Smooth muscle cell of the brain vasculature (primary cell): ENCODE measurements around the gene RBAK.
"Not testable (repeated sequence)": the region's sequence is repeated elsewhere in the genome, so short reads cannot be mapped to it uniquely, and the experiment has no call there.

Source experiments
- DNase-seq: peaks from one replicate; pipeline ENCODE4 v3.0.0-alpha.2; 2012; ENCODE audit warnings: low read depth, low spot score

RBAK gene

GRCh38 chr7:5050676-5051075 lies 5.0 kb downstream of the RBAK start:
- DNase-seq = no peak

DNA sequence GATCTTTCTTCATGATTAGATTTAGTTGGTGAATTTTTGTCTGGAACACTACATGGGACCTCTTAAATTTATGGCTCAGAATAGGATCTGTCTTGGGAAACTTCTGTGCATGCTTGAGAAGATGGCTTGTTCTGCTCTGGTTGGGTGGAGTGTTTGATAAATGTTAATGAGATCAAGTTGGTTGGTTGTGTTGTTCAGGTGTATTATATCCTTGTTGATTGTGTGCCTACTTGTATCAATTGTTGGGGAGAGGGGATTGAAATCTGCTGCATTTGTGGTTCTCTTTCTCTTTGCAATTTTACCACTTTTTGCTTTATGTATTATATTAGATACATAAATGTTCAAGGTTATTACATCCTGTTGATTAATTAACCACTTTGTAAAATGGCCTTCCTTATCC lies 6.1 kb downstream of the RBAK start:
- not testable (repeated sequence) for DNase-seq

DNA sequence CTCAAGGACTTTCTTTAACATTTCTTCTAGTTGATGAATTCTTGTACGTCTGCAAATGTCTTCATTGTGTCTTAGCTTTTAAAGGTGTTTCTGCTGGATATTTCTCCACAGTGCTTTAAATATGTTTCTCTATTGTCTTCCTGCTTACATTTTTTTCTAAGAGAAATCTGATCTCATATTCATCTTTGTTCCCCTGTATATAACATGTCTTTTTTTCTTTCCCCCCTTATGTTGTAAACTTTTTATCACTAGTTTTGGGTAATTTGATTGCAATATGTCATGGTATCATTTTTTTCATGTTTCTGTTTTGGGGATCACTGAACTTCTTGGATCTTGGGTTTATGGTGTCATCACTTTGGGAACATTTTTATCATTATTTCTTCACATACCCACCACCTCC lies 7.5 kb downstream of the RBAK start:
- no peak for DNase-seq

DNA sequence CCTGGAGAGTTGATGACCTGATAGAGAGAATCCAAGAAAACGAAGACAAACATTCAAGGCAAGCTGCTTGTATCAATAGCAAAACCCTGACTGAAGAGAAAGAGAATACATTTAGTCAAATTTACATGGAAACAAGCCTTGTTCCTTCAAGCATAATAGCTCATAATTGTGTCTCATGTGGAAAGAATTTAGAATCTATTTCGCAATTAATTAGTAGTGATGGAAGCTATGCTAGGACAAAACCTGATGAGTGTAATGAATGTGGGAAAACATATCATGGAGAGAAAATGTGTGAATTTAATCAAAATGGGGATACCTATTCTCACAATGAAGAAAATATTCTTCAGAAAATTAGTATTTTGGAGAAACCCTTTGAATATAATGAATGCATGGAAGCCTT lies 18.0 kb downstream of the RBAK start:
- DNase-seq = no peak

DNA sequence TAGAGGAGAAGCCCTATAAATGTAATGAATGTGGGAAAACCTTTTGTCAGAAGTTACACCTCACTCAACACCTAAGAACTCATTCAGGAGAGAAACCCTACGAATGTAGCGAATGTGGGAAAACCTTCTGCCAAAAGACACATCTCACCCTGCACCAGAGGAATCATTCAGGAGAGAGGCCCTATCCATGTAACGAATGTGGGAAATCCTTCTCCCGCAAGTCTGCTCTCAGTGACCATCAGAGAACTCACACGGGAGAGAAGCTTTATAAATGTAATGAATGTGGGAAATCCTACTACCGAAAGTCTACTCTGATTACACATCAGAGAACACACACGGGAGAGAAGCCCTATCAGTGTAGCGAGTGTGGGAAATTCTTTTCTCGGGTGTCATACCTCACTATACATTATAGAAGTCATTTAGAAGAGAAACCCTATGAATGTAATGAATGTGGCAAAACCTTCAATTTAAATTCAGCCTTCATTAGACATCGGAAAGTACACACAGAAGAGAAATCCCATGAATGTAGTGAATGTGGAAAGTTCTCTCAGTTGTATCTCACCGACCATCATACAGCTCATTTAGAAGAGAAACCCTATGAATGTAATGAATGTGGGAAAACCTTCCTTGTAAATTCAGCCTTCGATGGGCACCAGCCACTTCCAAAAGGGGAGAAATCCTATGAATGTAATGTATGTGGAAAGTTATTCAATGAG lies 18.9 kb downstream of the RBAK start:
- no peak for DNase-seq

- DNase-seq = no peak
These were observed 19.4 kb downstream of the RBAK start for GRCh38 chr7:5065107-5065407.

DNA sequence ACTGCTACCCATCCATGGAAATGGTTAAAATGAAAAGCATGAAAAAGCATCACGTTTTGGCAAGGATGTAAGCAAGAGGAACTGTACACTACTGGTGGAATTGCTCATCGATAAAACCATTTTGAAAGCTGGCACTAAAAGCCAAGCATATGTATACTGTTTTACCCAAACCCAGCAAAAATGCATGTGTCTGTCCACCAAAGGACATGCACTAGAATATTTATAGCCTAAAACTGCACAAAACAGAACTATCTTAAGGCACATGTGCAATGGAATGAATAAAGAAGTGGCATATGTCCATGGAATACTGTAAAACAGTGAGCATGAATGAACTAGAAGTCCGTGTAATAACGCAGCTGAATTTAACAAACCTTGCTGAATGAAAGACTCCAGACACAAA lies 22.9 kb downstream of the RBAK start:
- DNase-seq = no peak

- DNase-seq = no peak
These were observed 24.5 kb downstream of the RBAK start for GRCh38 chr7:5070206-5070605.

DNA sequence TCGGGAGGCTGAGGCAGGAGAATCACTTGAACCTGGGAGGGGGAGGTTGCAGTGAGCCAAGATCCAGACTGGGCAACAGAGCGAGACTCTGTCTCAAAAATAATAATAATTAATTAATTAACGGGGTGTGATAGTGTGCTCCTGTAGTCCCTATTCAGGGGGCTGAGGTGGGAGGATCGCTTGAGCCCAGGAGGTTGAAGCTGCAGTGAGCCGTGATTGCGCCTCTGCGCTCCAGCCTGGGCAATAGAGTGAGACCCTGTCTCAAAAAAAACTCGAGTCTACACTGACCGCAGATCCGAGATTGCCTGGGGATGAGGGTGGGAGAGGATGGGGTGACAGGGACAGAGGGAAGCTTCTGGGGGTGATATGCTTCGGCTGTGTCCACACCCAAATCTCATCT lies 29.5 kb downstream of the RBAK start:
- not testable (repeated sequence) for DNase-seq

DNA sequence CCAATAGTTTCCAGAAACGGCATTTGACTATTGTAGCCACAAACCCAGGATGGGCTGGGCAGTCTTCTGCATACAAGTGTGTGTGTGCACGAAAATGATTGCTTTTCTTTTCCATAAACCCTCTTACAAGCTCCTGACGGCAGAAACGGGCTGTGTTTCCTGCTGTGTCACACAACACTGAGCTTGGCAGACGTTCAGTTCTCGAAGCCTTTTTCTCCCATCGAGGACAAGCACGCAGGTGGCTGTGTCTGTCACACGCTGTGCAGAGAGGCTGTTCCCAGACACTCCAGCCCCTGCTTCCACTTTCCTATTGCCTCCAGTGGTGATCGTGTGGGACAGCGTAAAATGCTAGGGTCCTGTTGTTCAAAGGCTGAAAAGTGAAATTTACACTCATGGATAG lies 32.1 kb downstream of the RBAK start:
- no peak for DNase-seq

DNA sequence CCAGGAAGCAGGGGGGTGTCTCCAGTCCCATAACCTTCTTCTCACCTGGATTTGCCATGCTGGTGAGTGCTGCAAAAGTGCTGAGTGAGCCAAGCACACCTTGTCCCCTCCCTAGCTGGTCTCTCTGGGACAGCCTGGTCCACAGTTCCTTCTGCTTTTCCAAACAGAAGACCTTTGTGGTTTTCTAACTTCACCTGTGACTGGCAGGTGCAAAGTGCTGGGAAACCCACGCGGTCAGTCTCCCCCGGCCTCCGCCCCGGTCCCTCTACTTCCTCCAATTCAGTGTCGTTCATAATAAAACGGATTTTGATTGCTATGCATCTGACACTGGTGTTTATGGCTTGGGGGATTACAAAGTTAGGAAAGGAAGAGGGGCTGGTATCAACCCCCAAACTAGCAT lies 37.1 kb downstream of the RBAK start:
- no peak for DNase-seq

- no peak for DNase-seq
These were observed 37.7 kb downstream of the RBAK start for GRCh38 chr7:5083311-5083711.

- DNase-seq = no peak
These were observed 40.6 kb downstream of the RBAK start for GRCh38 chr7:5086256-5086655.

- not testable (repeated sequence) for DNase-seq
These were observed 42.7 kb downstream of the RBAK start for GRCh38 chr7:5088228-5088833.

- DNase-seq = no peak
These were observed 43.2 kb downstream of the RBAK start for GRCh38 chr7:5088906-5089305.

GRCh38 chr7:5093948-5094347 lies 48.3 kb downstream of the RBAK start:
- no peak for DNase-seq

GRCh38 chr7:5094641-5095040 lies 49.0 kb downstream of the RBAK start:
- no peak for DNase-seq

GRCh38 chr7:5116359-5116758 lies 70.7 kb downstream of the RBAK start:
- DNase-seq = no peak

DNA sequence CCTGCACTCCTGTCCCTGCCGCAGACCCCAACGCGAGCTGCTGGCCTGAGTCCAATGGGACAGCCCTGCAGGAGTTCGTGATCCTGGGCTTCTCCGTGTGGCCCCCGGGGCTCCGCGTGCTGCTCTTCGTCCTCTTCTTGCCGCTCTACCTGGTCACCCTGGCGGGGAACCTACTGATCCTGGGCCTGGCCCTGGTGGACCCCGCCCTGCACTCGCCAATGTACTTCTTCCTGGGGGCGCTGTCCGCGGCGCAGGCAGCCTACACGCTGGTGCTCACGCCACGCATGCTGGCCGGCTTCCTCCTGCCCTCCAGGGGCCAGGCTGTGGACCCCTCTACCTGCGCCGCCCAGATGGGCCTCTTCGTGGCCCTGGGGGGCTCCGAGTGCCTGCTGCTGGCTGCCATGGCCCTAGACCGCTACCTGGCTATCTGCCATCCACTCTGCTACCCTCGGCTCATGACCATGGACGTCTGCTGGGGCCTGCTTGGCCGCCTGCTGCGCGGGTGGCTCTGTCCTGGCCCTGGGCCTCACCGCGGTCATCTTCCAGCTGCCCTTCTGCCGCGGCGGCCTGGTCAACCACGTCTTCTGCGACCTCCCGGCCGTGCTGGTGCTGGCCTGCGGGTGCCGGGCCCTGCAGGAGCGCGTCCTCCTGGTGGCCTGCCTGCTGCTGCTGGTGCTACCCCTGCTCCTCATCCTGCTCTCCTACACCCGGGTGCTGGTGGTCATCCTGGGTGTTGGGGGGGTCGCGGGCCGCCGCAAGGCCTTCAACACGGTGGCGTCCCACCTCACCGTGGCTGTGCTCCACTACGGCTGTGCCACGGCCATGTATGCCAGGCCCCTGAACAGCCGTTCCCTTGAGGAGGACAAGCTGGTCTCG lies 71.7 kb downstream of the RBAK start:
- DNase-seq = no peak
